G401.6 (cell line): ENCODE results near the gene PLEKHA6.
"Not testable (repeated sequence)": the region's sequence is repeated elsewhere in the genome, so short reads cannot be mapped to it uniquely, and the experiment has no call there.

Source experiments
- FAIRE-seq: peaks from 2 replicates; lab custom pipeline; 2012; peaks lifted over from hg19 to GRCh38; lab: Jason Lieb, UNC

Gene PLEKHA6

GRCh38 chr1:204334455-204334854 is 25.3 kb downstream of the PLEKHA6 start:
- no peak for FAIRE-seq

GRCh38 chr1:204333427-204333826 is 26.3 kb downstream of the PLEKHA6 start:
- no peak for FAIRE-seq

- no peak for FAIRE-seq
Measured at GRCh38 chr1:204331847-204332487, 27.8 kb downstream of the PLEKHA6 start.

GRCh38 chr1:204331275-204331674 is 28.5 kb downstream of the PLEKHA6 start:
- FAIRE-seq: no peak

- FAIRE-seq: not testable (repeated sequence)
Measured at GRCh38 chr1:204327870-204328269, 31.9 kb downstream of the PLEKHA6 start.

- no peak for FAIRE-seq
Measured at GRCh38 chr1:204327359-204327758, 32.4 kb downstream of the PLEKHA6 start.

GRCh38 chr1:204326771-204327300 is 32.9 kb downstream of the PLEKHA6 start:
- FAIRE-seq: no peak

GRCh38 chr1:204325944-204326343 is 33.8 kb downstream of the PLEKHA6 start:
- FAIRE-seq: no peak

- FAIRE-seq: no peak
Measured at GRCh38 chr1:204323887-204324286, 35.8 kb downstream of the PLEKHA6 start.

GRCh38 chr1:204322339-204322868 is 37.3 kb downstream of the PLEKHA6 start:
- no peak for FAIRE-seq

GRCh38 chr1:204321665-204322064 is 38.1 kb downstream of the PLEKHA6 start:
- FAIRE-seq: no peak

- no peak for FAIRE-seq
Measured at GRCh38 chr1:204321051-204321450, 38.7 kb downstream of the PLEKHA6 start.

GRCh38 chr1:204320382-204320804 is 39.3 kb downstream of the PLEKHA6 start:
- no peak for FAIRE-seq

GRCh38 chr1:204319462-204319861 is 40.3 kb downstream of the PLEKHA6 start:
- no peak for FAIRE-seq

- FAIRE-seq: no peak
Measured at GRCh38 chr1:204319027-204319426, 40.7 kb downstream of the PLEKHA6 start.

- no peak for FAIRE-seq
Measured at GRCh38 chr1:204318324-204318723, 41.4 kb downstream of the PLEKHA6 start.

- FAIRE-seq: no peak
Measured at GRCh38 chr1:204317170-204317569, 42.6 kb downstream of the PLEKHA6 start.

- no peak for FAIRE-seq
Measured at GRCh38 chr1:204316164-204316563, 43.6 kb downstream of the PLEKHA6 start.

- no peak for FAIRE-seq
Measured at GRCh38 chr1:204314893-204315658, 44.7 kb downstream of the PLEKHA6 start.

GRCh38 chr1:204314171-204314892 is 45.4 kb downstream of the PLEKHA6 start:
- no peak for FAIRE-seq

- no peak for FAIRE-seq
Measured at GRCh38 chr1:204313675-204314074, 46.1 kb downstream of the PLEKHA6 start.

- FAIRE-seq: not testable (repeated sequence)
Measured at GRCh38 chr1:204310970-204311369, 48.8 kb downstream of the PLEKHA6 start.
